HCT116 (cell line): Measurements from ENCODE around the gene MACF1.
"Not testable (repeated sequence)": the region's sequence is repeated elsewhere in the genome, so short reads cannot be mapped to it uniquely, and the experiment has no call there.

ENCODE experiments used
- CEBPB ChIP-seq: IDR thresholded peaks from 2 replicates; pipeline ENCODE4 v1.6.1; 2012; ENCODE audit warnings: low read depth
- CTCF ChIP-seq, 3 experiments: fragments of 200-600 bp in 1 of 3; sonication (generic) in 1 of 3; IDR thresholded peaks in 2 of 3; conservative IDR thresholded peaks in 1 of 3; 2 replicates each; pipeline ENCODE4 v1.5.1; 2012 to 2017; ENCODE audit warnings: low read depth in 2 of 3, low read length in 2 of 3, antibody characterized with exemption in 1 of 3, borderline replicate concordance in 1 of 3, control low read depth in 1 of 3, mild to moderate bottlenecking in 1 of 3, mixed read lengths in 1 of 3, mixed run types in 1 of 3, moderate library complexity in 1 of 3; ENCODE audit not compliant: insufficient read depth in 1 of 3
- ELF1 ChIP-seq: IDR thresholded peaks from 2 replicates; pipeline ENCODE4 v1.6.1; 2012; ENCODE audit warnings: low read depth, borderline replicate concordance
- EZH2phosphoT487 ChIP-seq: fragments of 200-600 bp; IDR thresholded peaks from 2 replicates; pipeline ENCODE4 v1.6.1; 2018; ENCODE audit warnings: antibody characterized with exemption, borderline replicate concordance
- POLR2A ChIP-seq: IDR thresholded peaks from 2 replicates; pipeline ENCODE4 v1.7.0; 2011; ENCODE audit warnings: borderline replicate concordance; ENCODE audit not compliant: insufficient read depth, insufficient read length; ENCODE audit errors: extremely low read depth
- RAD21 ChIP-seq: IDR thresholded peaks from 2 replicates; pipeline ENCODE4 v1.6.1; 2012; ENCODE audit warnings: low read depth, mild to moderate bottlenecking
- SRF ChIP-seq: IDR thresholded peaks from 2 replicates; pipeline ENCODE4 v1.6.1; 2012; ENCODE audit warnings: low read depth
- TCF7L2 ChIP-seq: IDR thresholded peaks from 2 replicates; pipeline ENCODE4 v1.7.0; 2011; ENCODE audit warnings: borderline replicate concordance, inconsistent platforms; ENCODE audit not compliant: insufficient read depth, insufficient read length; ENCODE audit errors: extremely low read depth
- YY1 ChIP-seq: IDR thresholded peaks from 2 replicates; pipeline ENCODE4 v1.6.1; 2011; ENCODE audit warnings: low read length, low read depth, moderate library complexity, mild to moderate bottlenecking; ENCODE audit not compliant: insufficient replicate concordance; ENCODE audit errors: extremely low read depth
- TF ChIP-seq, protein P1 (sequence below): IDR thresholded peaks from 2 replicates; pipeline ENCODE4 v1.6.1; 2012; ENCODE audit warnings: low read depth

GRCh38 chr1:39511477-39511876 is 307.0 kb downstream of the MACF1 start:
- not testable (repeated sequence) for TF ChIP-seq TCF7L2; CTCF (IDR thresholded peaks at IDR 0.05 in 2 of 3, conservative IDR thresholded peaks at IDR 0.05 in 1 of 3; ENCODE audit: borderline replicate concordance in 1 of 3, insufficient read depth in 1 of 3, low read depth in 2 of 3, low read length in 2 of 3); YY1; CEBPB; POLR2A; RAD21; EZH2phosphoT487; SRF; ELF1
- TF ChIP-seq, protein P1, sequence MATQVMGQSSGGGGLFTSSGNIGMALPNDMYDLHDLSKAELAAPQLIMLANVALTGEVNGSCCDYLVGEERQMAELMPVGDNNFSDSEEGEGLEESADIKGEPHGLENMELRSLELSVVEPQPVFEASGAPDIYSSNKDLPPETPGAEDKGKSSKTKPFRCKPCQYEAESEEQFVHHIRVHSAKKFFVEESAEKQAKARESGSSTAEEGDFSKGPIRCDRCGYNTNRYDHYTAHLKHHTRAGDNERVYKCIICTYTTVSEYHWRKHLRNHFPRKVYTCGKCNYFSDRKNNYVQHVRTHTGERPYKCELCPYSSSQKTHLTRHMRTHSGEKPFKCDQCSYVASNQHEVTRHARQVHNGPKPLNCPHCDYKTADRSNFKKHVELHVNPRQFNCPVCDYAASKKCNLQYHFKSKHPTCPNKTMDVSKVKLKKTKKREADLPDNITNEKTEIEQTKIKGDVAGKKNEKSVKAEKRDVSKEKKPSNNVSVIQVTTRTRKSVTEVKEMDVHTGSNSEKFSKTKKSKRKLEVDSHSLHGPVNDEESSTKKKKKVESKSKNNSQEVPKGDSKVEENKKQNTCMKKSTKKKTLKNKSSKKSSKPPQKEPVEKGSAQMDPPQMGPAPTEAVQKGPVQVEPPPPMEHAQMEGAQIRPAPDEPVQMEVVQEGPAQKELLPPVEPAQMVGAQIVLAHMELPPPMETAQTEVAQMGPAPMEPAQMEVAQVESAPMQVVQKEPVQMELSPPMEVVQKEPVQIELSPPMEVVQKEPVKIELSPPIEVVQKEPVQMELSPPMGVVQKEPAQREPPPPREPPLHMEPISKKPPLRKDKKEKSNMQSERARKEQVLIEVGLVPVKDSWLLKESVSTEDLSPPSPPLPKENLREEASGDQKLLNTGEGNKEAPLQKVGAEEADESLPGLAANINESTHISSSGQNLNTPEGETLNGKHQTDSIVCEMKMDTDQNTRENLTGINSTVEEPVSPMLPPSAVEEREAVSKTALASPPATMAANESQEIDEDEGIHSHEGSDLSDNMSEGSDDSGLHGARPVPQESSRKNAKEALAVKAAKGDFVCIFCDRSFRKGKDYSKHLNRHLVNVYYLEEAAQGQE, result not testable (repeated sequence)
